Right lobe of liver (tissue), 4 donors: ENCODE data around the gene TBC1D5.

Experiments
- CTCF ChIP-seq, 4 donors: fragments of 200-600 bp in 3 of 4; fragments of 450-650 bp in 1 of 4; IDR thresholded peaks; one replicate each; pipeline versions ENCODE4 v1.5.1 to v1.8.0; 2016 to 2022; ENCODE audit warnings: antibody characterized with exemption in 4 of 4, mild to moderate bottlenecking in 2 of 4
- POLR2A ChIP-seq: fragments of 450-650 bp; IDR thresholded peaks from one replicate; pipeline ENCODE4 v1.6.1; 2017; ENCODE audit warnings: antibody characterized with exemption, mild to moderate bottlenecking
- donor health status: DM: no; HTN: no; CAD: no.
- donor health status: DM: no; HTN: no; CAD: no.
- donor health status: DM: no; HTN: yes; CAD: no.

GRCh38 chr3:17551333-17551732 lies 191.1 kb downstream of the TBC1D5 start:
- TF ChIP-seq CTCF (IDR thresholded peaks at IDR 0.05) (no peak), POLR2A (no peak)
